ENCODE results near the gene FYCO1.

DNA sequence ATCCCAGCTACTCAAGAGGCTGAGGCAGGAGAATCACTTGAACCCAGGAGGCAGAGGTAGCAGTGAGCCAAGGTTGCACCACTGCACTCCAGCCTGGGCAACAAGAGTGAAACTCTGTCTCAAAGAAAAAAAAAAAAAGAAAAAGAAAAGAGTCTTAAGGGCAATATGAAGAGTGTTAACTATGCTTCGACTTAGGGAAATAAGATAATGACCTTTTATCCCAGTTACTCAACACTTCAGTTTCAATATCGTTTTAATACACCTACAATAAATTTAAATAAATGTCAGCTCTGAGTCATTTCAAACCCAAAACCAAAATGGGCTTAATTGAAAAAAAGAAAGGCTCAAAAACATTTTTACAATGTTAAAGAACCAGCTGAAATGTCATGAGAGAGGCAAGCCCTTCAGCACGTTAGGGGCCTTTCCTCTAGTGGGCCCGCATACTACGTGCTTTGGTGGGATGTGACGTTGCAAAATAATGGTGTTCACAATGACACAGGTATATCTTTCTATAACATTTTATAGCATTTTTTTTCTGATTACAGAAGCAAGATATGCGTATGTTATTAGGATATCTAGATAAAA is 15.3 kb downstream of the FYCO1 start:
- TF ChIP-seq TARDBP (IDR thresholded peaks at IDR 0.05) (no peak), ELF4 (IDR thresholded peaks at IDR 0.05) (no peak), SP1 (IDR thresholded peaks at IDR 0.05) (no peak), FOXM1 (IDR thresholded peaks at IDR 0.05; ENCODE audit: borderline replicate concordance) (no peak), ARNT (IDR thresholded peaks at IDR 0.05) (no peak)
